ENCODE measurements around the gene CACNA2D2.

- TF ChIP-seq POLR2AphosphoS5 (IDR thresholded peaks at IDR 0.05; ENCODE audit: insufficient read depth in 1 of 2, low read depth in 1 of 2) (no peak), CTCF (IDR thresholded peaks at IDR 0.05) (no peak), POLR2A (IDR thresholded peaks at IDR 0.05) (no peak)
Observed at GRCh38 chr3:50430191-50430590, 73.2 kb downstream of the CACNA2D2 start.
